ENCODE measurements around the gene CACFD1.

The CACFD1 gene

DNA sequence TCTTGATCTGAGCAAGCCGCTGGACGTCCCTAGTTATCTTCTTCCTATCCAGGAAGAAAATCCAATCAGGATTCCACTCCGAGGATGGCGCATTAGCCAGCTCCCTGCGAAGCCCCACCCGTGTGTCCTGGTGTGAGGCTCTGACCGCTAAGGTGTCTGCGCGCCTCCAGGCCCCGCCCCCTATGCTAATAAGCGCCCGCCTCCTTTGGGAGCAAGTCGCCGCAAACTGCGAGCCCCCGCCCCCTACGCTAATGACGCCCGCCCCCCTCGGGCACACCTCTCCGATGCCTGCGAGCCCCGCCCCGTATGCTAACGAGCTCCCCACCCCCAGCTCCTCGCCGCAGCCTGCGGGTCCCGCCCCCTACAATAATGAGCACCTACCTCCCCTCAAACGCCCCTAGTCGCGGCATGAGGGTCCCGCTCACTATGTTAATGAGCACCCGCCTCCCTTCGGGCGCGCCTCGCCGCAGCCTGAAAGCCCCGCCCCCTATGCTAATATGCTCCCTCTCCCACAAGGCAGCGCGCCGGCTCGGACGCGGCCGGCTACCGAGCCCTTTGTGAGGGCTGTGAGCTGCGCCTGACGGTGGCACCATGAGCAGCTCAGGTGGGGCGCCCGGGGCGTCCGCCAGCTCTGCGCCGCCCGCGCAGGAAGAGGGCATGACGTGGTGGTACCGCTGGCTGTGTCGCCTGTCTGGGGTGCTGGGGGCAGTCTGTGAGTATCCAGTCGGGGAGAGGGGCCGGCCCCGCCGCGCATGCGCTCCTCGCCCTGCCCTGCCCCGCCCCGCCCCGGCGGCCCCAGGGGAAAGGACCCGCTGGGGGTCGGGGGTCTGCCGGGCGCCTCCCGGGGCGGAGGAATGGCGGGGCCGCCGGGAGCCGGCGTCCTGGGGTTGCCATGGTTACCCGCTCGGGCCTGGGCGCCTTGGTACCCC lies at the start of gene CACFD1:
Gene CACFD1, plus strand, starts transcription at position 503 of the 929 bp plus-strand sequence. Its CDS starts 89 bp downstream, at position 592.
- H3K4me3 ChIP-seq (ENCODE audit: low read length), result peak within 1 kb of the TSS; percentile 66
- TF ChIP-seq CTCF (IDR thresholded peaks at IDR 0.05; ENCODE audit: insufficient read depth, low read depth, low read length, missing control alignments), result no peak
- peak; percentile 97 for DNase-seq (ENCODE audit: low read depth)

DNA sequence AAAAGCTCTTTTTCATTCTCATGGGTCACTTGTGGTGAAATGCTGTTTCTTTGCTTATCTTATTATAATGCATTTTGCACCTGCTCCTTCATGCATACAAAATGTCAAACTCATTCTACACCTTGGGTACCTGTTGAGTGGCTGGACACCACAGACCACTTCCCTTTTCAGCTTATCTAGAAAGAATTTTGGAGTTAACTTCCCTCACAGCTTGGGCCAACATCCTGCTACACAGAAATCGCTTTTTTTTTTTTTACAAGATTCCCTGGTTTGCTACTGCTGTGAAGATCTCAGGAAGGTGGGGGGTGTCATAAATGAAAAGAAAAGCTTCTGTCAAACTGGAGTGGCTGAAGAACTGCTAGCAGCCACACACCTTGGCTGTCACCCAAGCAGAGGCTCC lies 44.6 kb upstream of the CACFD1 start:
- TF ChIP-seq CTCF (IDR thresholded peaks at IDR 0.05; ENCODE audit: insufficient read depth, low read depth, low read length, missing control alignments), result no peak
- DNase-seq (ENCODE audit: low read depth), result no peak
- H3K4me3 ChIP-seq (ENCODE audit: low read length), result no peak overlapping the region

- peak within 1 kb of the TSS; percentile 93 for H3K4me3 ChIP-seq (ENCODE audit: low read length)
- TF ChIP-seq CTCF (IDR thresholded peaks at IDR 0.05; ENCODE audit: insufficient read depth, low read depth, low read length, missing control alignments), result no peak
These were observed 42.0 kb upstream of the CACFD1 start, which contains the start of gene REXO4 for GRCh38 chr9:133417541-133418461. Gene REXO4 (minus strand): TSS chr9:133418010. CDS start chr9:133417844, 166 bp downstream.

DNA sequence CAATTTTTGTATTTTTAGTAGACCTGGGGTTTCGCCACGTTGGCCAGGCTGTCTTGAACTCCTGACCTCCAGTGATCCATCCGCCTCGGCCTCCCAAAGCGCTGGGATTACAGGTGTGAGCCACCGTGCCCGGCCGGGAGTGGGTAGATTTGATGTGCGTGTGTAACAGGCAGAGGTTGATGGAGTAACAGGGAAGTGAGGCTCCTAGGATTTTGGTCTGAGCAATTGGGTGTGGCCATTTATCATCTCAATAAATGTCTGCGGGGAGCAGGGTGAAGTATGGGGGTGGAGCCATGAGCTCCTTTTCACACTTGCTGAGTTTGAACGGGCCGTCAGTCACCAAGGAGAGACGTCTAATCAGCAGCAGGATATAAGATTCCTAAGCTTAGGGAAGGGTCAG lies 40.8 kb upstream of the CACFD1 start:
- no peak for TF ChIP-seq CTCF (IDR thresholded peaks at IDR 0.05; ENCODE audit: insufficient read depth, low read depth, low read length, missing control alignments)
- H3K4me3 ChIP-seq (ENCODE audit: low read length), result peak overlapping the region; percentile 93
- peak; percentile 15 for DNase-seq (ENCODE audit: low read depth)

More at GRCh38 chr9:133417541-133418461, 42.0 kb upstream of the CACFD1 start, which contains the start of gene REXO4:
- peak; percentile 84 for DNase-seq (ENCODE audit: low read depth)

DNA sequence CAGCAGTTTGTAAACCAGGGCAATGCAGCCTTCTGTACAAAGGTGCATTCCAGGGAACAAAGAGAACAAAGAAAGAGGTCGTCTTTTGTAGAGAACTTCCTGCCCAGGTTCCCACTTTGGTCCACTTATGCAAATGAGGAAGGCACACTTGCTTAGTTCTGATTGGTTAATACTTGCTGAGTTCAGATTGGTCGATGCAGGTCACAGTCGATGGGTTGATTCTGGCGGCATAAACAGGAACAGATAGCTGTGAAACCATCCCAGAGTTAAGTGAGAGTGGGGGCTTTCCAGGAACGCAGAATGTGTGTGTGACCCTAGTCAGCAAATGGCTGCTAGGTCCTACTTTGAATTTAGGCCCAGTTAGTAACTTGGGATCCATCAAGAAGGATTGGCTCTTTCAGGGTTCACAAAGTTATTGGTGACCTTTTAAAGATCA lies 39.4 kb upstream of the CACFD1 start:
- TF ChIP-seq CTCF (IDR thresholded peaks at IDR 0.05; ENCODE audit: insufficient read depth, low read depth, low read length, missing control alignments), result no peak
- no peak overlapping the region for H3K4me3 ChIP-seq (ENCODE audit: low read length)
- DNase-seq (ENCODE audit: low read depth), result no peak

DNA sequence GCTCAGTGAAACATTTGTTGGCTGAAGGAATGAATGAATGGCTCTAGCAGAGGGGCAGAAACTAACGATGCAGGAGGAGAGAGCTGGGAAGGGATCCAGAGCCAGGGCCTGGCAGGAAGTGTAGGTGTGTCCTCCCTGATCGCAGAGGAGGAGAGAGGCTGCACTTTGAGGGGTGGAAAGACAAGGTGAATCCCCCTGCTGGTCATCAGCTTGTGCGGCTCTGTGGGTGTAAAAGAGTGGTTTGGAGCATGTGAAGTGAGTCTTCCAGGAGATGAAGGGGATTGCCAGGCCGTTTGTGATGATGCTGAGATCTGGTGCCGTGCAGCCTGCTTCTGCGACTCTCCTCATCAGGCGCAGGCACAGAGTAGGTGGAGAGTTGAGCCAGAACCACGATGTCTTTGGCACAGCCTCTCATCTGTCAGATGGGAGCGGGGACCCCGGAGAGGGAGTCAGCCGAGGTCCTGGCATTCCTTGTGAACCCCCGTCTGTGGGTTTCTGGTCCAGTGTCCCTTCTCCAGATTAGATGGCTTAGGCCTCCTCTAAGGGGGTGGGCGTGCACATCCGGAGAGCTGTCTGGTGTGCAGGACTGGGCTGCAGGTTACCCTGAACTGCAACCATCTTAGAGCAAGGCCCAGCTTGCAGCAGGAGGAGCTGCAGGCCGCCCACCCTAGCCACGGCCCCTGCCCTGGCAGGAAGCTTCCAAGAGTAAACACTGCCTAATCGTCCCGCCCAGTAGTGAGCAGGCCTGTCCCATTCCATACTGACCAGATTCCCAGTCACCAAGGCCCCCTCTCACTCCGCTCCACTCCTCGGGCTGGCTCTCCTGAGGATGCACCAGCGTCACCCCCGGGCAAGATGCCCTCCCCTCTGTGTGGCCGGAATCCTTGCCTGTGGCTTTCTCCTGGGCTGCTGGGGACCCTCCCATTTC lies 37.9 kb upstream of the CACFD1 start, which contains the start of gene ADAMTS13:
Gene ADAMTS13, plus strand, starts transcription at position 753 of the 928 bp plus-strand sequence. Its CDS starts 77 bp downstream, at position 830.
- no peak within 1 kb of the TSS for H3K4me3 ChIP-seq (ENCODE audit: low read length)
- DNase-seq (ENCODE audit: low read depth), result peak; percentile 13

More for the DNA sequence above, 37.9 kb upstream of the CACFD1 start, which contains the start of gene ADAMTS13:
- TF ChIP-seq CTCF (IDR thresholded peaks at IDR 0.05; ENCODE audit: insufficient read depth, low read depth, low read length, missing control alignments), result no peak
